Chondrocyte (in vitro differentiated cells): ENCODE data around the gene ACAP2. TPM values are rescaled to one million over a fixed set of nuclear protein-coding genes. Genes with fewer than 3 reads are reported as not detected.

ENCODE experiments used
- DNase-seq: peaks from one replicate; pipeline ENCODE4 v3.0.0; 2021; ENCODE audit warnings: mixed read lengths, low spot score
- H3K27ac Mint-ChIP-seq: one replicate; pipeline ENCODE4 v1.8.0; 2021; ENCODE audit warnings: mild to moderate bottlenecking, moderate library complexity, mixed read lengths; ENCODE audit not compliant: unreplicated experiment
- H3K27me3 Mint-ChIP-seq: 2 replicates; pipeline ENCODE4 v1.8.0; 2021; ENCODE audit warnings: low read depth, mixed read lengths
- H3K36me3 Mint-ChIP-seq: 2 replicates; pipeline ENCODE4 v1.8.0; 2021; ENCODE audit warnings: low read depth, mixed read lengths
- H3K4me1 Mint-ChIP-seq: 2 replicates; pipeline ENCODE4 v1.8.0; 2021; ENCODE audit warnings: low read depth, mild to moderate bottlenecking, mixed read lengths
- H3K4me3 Mint-ChIP-seq: one replicate; pipeline ENCODE4 v1.8.0; 2021; ENCODE audit warnings: mild to moderate bottlenecking, moderate library complexity, mixed read lengths; ENCODE audit not compliant: unreplicated experiment
- H3K9me3 Mint-ChIP-seq: 2 replicates; pipeline ENCODE4 v1.8.0; 2021; ENCODE audit warnings: low read depth, mixed read lengths
- total RNA-seq: library from RNA; stranded (reverse); gene quantifications from 3 replicates; pipeline ENCODE4 v1.2.1, GENCODE V29; 2021
- TF ChIP-seq, protein P1 (sequence below): fragments of 200-600 bp; sonication (generic); IDR thresholded peaks from 2 replicates; pipeline ENCODE4 v1.5.0; 2021; ENCODE audit warnings: antibody characterized with exemption, mild to moderate bottlenecking, moderate library complexity

Gene ACAP2
- total RNA-seq, 1 donor from 2014 or later, result 43.3 TPM

DNA sequence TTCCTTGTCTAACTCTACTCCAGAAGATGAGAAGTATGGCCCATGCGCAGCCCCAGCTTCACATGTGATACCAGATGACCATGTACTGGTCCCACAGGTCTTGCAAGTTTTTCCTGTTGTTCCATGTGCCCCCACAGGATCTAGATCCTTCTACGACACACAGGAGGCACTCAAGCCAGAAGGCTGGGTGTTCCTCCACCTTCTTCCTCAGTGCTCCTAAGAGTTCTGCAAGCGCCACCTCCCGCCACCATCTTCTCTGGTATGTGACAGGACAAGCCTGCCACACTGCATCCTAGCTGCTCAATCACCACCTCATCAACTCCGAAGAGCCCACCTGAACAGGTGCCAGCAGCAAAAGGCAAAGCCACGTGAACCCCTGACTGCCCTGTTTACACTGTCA, 214.9 kb downstream of the ACAP2 start:
- H3K9me3 Mint-ChIP-seq, result peaks cover 10% of the 10 kb centered on the region
- no peak for DNase-seq
- no peak overlapping the region for H3K4me3 Mint-ChIP-seq
- TF ChIP-seq, protein P1, sequence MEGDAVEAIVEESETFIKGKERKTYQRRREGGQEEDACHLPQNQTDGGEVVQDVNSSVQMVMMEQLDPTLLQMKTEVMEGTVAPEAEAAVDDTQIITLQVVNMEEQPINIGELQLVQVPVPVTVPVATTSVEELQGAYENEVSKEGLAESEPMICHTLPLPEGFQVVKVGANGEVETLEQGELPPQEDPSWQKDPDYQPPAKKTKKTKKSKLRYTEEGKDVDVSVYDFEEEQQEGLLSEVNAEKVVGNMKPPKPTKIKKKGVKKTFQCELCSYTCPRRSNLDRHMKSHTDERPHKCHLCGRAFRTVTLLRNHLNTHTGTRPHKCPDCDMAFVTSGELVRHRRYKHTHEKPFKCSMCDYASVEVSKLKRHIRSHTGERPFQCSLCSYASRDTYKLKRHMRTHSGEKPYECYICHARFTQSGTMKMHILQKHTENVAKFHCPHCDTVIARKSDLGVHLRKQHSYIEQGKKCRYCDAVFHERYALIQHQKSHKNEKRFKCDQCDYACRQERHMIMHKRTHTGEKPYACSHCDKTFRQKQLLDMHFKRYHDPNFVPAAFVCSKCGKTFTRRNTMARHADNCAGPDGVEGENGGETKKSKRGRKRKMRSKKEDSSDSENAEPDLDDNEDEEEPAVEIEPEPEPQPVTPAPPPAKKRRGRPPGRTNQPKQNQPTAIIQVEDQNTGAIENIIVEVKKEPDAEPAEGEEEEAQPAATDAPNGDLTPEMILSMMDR, result no peak
- no peaks in the 10 kb centered on the region for H3K27me3 Mint-ChIP-seq
- peaks cover 19% of the 10 kb centered on the region for H3K4me1 Mint-ChIP-seq
- H3K27ac Mint-ChIP-seq, result no peak overlapping the region
- peaks cover 8% of the 10 kb centered on the region for H3K36me3 Mint-ChIP-seq

DNA sequence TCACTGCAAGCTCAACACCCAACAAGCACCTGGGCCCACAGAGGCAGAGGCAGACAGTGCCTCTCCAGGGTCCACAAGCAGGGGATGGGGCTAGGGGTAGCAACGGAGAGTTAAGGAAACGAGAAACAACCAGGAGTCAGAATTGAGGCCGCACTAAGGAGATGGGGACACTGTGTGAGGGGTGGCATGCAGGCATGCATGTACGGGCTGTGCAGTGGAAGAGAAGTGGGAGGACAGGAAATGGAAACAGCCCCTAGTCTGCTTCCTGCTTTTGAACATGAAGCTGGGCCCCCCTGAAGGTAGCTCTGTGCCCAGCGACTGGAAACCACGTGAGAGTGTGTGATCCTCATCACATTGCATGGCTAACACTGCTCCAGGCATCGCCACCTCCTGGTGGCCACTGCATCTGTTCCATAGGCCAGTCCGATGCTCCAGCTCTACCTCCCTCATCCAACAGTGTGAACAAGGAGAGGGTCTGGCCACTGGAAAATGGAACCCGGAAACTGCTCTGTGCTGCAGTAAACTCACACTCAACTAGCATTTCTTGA, 215.8 kb downstream of the ACAP2 start:
- H3K36me3 Mint-ChIP-seq, result peaks cover 8% of the 10 kb centered on the region
- H3K9me3 Mint-ChIP-seq, result peaks cover 6% of the 10 kb centered on the region
- no peak overlapping the region for H3K27ac Mint-ChIP-seq
- no peak overlapping the region for H3K4me3 Mint-ChIP-seq
- DNase-seq, result no peak
- no peaks in the 10 kb centered on the region for H3K27me3 Mint-ChIP-seq
- TF ChIP-seq, protein P1, result peak; percentile 63
- H3K4me1 Mint-ChIP-seq, result peaks cover 28% of the 10 kb centered on the region

DNA sequence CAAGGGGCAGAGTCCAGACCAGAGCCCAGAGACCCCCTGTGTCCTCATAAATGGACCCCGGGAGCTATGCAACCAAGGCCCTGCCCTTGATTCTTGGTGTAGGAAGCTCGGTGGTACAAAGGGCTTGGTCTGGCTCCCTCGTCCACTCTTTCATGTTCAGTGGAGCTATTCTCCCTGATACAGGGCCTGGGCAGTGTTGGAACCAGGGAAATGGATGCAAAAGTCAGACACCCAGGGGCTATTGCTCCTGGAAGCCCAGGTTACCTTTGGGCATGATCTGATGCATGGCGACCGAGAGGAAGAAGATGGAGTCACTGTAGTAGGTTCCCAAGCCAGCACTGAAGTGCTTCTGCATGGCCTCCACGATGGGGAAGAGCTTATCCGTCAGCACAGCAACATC, 216.4 kb downstream of the ACAP2 start:
- H3K27me3 Mint-ChIP-seq, result no peaks in the 10 kb centered on the region
- H3K4me3 Mint-ChIP-seq, result no peak overlapping the region
- no peak overlapping the region for H3K27ac Mint-ChIP-seq
- TF ChIP-seq, protein P1, result no peak
- peaks cover 8% of the 10 kb centered on the region for H3K36me3 Mint-ChIP-seq
- H3K4me1 Mint-ChIP-seq, result peaks cover 34% of the 10 kb centered on the region
- DNase-seq, result no peak
- peaks cover 6% of the 10 kb centered on the region for H3K9me3 Mint-ChIP-seq

DNA sequence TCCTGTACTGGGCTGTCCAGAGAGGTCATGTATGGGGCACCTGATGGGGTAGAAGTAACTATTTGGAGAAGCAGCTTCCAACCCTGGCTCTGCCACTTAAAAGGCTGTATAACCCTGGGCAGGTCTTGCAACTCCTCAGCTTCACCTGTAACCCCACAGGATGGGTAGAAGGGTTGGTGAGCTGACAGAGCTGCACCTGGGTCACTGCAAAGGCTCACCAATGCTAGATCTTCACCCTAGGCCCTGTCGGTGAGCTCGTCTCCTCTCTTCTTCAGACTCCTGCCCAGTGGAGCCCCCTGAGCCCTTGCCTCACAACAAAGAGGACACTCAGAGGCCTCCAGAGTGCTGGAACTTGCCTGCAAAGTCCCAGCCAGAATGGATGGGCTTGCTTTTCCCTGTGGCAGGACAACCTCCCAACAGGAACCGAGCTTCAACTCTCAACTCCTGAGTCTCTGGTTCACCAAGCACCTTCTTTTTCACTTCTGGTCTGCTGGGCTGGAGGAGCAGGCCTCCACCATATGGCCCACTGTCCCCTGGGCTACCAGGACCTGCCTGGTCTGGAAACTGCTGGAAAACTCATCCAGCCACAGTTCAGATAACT, 217.7 kb downstream of the ACAP2 start:
- H3K4me3 Mint-ChIP-seq, result no peak overlapping the region
- H3K4me1 Mint-ChIP-seq, result peaks cover 47% of the 10 kb centered on the region
- no peak for DNase-seq
- TF ChIP-seq, protein P1, result no peak
- H3K36me3 Mint-ChIP-seq, result peaks cover 8% of the 10 kb centered on the region
- no peak overlapping the region for H3K27ac Mint-ChIP-seq
- no peaks in the 10 kb centered on the region for H3K27me3 Mint-ChIP-seq
- H3K9me3 Mint-ChIP-seq, result no peaks in the 10 kb centered on the region

Other genes with a start within 250 kb of the ACAP2 start
- 32.7 to 51.3 TPM (median 33.6 TPM) in 3 replicates for gene XXYLT1, start 171.9 kb downstream of the ACAP2 start, total RNA-seq
- 30.5 to 46.9 TPM (median 45.8 TPM) in 3 replicates for gene PPP1R2, start 100.3 kb upstream of the ACAP2 start, total RNA-seq
- gene APOD, start 140.9 kb upstream of the ACAP2 start, total RNA-seq, result 2.1 to 26.1 TPM (median 2.9 TPM) in 3 replicates